GM12878 (cell line): ENCODE measurements around the gene AFF1. TPM values are rescaled to one million over a fixed set of nuclear protein-coding genes. Genes with fewer than 3 reads are reported as not detected.
A peak's percentile ranks its signal among the peaks of the same experiment; 100 is the strongest.

Source experiments
- ATAC-seq: fragments of 200-7000 bp; cut with Tn5 transposase; 3 replicates; pipeline ENCODE4 v1.9.1; 2020; ENCODE audit warnings: mild to moderate bottlenecking, moderate library complexity
- BruUV-seq: library from RNA; stranded (reverse); fragments of 400-500 nt; replicated peaks from 2 replicates; lab custom pipeline; 2021; lab: Mats Ljungman, UMichigan
- CTCF ChIA-PET: fragments of 300-600 bp; sonication (Branson Sonifier 250); formaldehyde crosslinking; extraction: SDS; loops from one replicate; lab custom pipeline; 2021; ENCODE audit warnings: inconsistent platforms; lab: Yijun Ruan, JAX
- POLR2A ChIA-PET: fragments of 350-600 bp; formaldehyde crosslinking; extraction: SDS; loops from one replicate; lab custom pipeline; 2021; ENCODE audit warnings: inconsistent platforms; lab: Charles Lee
- RAD21 ChIA-PET: fragments of 300-600 bp; sonication (Branson Sonifier 250); formaldehyde crosslinking; loops from one replicate; lab custom pipeline; 2023; ENCODE audit warnings: antibody characterized with exemption; ENCODE audit not compliant: unreplicated experiment; lab: Charles Lee
- SMC1A ChIA-PET: fragments of 300-600 bp; sonication (Branson Sonifier 250); formaldehyde crosslinking; loops from one replicate; lab custom pipeline; 2023; ENCODE audit not compliant: unreplicated experiment, uncharacterized antibody; lab: Charles Lee
- DNase-seq: peaks from one replicate; pipeline ENCODE4 v3.0.0-alpha.2; 2011; ENCODE audit warnings: low read depth, low spot score
- FAIRE-seq: peaks from 3 replicates; lab custom pipeline; 2011; peaks lifted over from hg19 to GRCh38; lab: Jason Lieb, UNC
- H2AFZ ChIP-seq: 2 replicates; pipeline ENCODE4 v1.6.0; 2011; ENCODE audit warnings: low read depth, low read length, control low read depth; ENCODE audit not compliant: control insufficient read depth
- H3K27ac ChIP-seq: 2 replicates; pipeline ENCODE4 v1.5.1; 2011; ENCODE audit warnings: control low read depth; ENCODE audit not compliant: control insufficient read depth, insufficient read depth
- H3K27me3 ChIP-seq, 2 experiments: replicated peaks in 1 of 2; 2 replicates each; pipeline versions ENCODE4 v1.6.0 to v1.6.1; 2011; ENCODE audit warnings: low read length in 1 of 2; ENCODE audit not compliant: control insufficient read depth in 2 of 2, insufficient read depth in 2 of 2
- H3K36me3 ChIP-seq, 2 experiments: 2 replicates each; pipeline ENCODE4 v1.5.1; 2011; ENCODE audit warnings: low read length in 1 of 2; ENCODE audit not compliant: control insufficient read depth in 2 of 2, insufficient read depth in 2 of 2
- H3K4me1 ChIP-seq: 2 replicates; pipeline ENCODE4 v1.6.1; 2011; ENCODE audit warnings: mild to moderate bottlenecking, low read length, moderate library complexity, mixed read lengths; ENCODE audit not compliant: control insufficient read depth, insufficient read depth
- H3K4me2 ChIP-seq: 2 replicates; pipeline ENCODE4 v1.6.0; 2011; ENCODE audit warnings: control low read depth; ENCODE audit not compliant: control insufficient read depth, insufficient read depth
- H3K4me3 ChIP-seq: fragments of 200-600 bp; sonication (generic); 2 replicates; pipeline ENCODE4 v1.5.1; 2016
- H3K79me2 ChIP-seq: 2 replicates; pipeline ENCODE4 v1.6.0; 2011; ENCODE audit warnings: low read length; ENCODE audit not compliant: control insufficient read depth, insufficient read depth
- H3K9ac ChIP-seq: 2 replicates; pipeline ENCODE4 v1.8.0; 2011; ENCODE audit warnings: low read length, control low read depth, mixed read lengths; ENCODE audit not compliant: control insufficient read depth, insufficient read depth
- H3K9me3 ChIP-seq: replicated peaks from 3 replicates; pipeline ENCODE4 v1.5.1; 2011; ENCODE audit warnings: mild to moderate bottlenecking, low read length; ENCODE audit not compliant: control insufficient read depth, insufficient read depth
- H4K20me1 ChIP-seq: 2 replicates; pipeline ENCODE4 v1.6.0; 2011; ENCODE audit not compliant: control insufficient read depth, insufficient read depth
- ATF7 ChIP-seq: fragments of 450-650 bp; IDR thresholded peaks from 2 replicates; pipeline ENCODE4 v1.6.1; 2016; ENCODE audit warnings: low read depth, mild to moderate bottlenecking
- CEBPB ChIP-seq, 2 experiments: fragments of 150-350 bp in 1 of 2; IDR thresholded peaks; 2 replicates each; pipeline ENCODE4 v1.6.1; 2012 to 2014; ENCODE audit warnings: low read depth in 2 of 2, low read length in 2 of 2, borderline replicate concordance in 1 of 2, inconsistent platforms in 1 of 2
- EGR1 ChIP-seq, 2 experiments: IDR thresholded peaks; 1 replicate in 1 of 2; 2 replicates in 1 of 2; pipeline ENCODE4 v1.6.1; 2011 to 2012; ENCODE audit warnings: low read depth in 2 of 2, low read length in 2 of 2, borderline replicate concordance in 1 of 2, mild to moderate bottlenecking in 1 of 2, moderate library complexity in 1 of 2
- ESRRA ChIP-seq: IDR thresholded peaks from 2 replicates; pipeline ENCODE4 v1.6.1; 2012; ENCODE audit warnings: mild to moderate bottlenecking, low read length, improper control_type of control experiment
- HDAC2 ChIP-seq: fragments of 200-600 bp; sonication (generic); IDR thresholded peaks from 2 replicates; pipeline ENCODE4 v1.6.1; 2017
- IRF4 ChIP-seq: IDR thresholded peaks from 2 replicates; pipeline ENCODE4 v1.6.1; 2011; ENCODE audit warnings: low read depth, low read length
- MAX ChIP-seq: IDR thresholded peaks from 2 replicates; pipeline ENCODE4 v1.6.1; 2012; ENCODE audit warnings: low read depth, low read length, improper control_type of control experiment
- MEF2A ChIP-seq: IDR thresholded peaks from 2 replicates; pipeline ENCODE4 v1.6.1; 2011; ENCODE audit warnings: low read depth, mild to moderate bottlenecking, low read length, moderate library complexity; ENCODE audit not compliant: insufficient read depth
- MEF2B ChIP-seq: fragments of 450-650 bp; IDR thresholded peaks from 2 replicates; pipeline ENCODE4 v1.6.1; 2018; ENCODE audit warnings: mild to moderate bottlenecking, moderate library complexity; ENCODE audit not compliant: partially characterized antibody, poor library complexity, severe bottlenecking
- MTA3 ChIP-seq: IDR thresholded peaks from 2 replicates; pipeline ENCODE4 v1.6.1; 2012; ENCODE audit warnings: low read length, inconsistent platforms, borderline replicate concordance
- NR2C2 ChIP-seq: IDR thresholded peaks from 2 replicates; pipeline ENCODE4 v1.6.1; 2011; ENCODE audit warnings: borderline replicate concordance, low read depth; ENCODE audit not compliant: control insufficient read depth, insufficient read length
- PBX3 ChIP-seq: IDR thresholded peaks from 2 replicates; pipeline ENCODE4 v1.6.1; 2011; ENCODE audit warnings: mild to moderate bottlenecking, low read depth, low read length, moderate library complexity; ENCODE audit not compliant: insufficient replicate concordance
- RB1 ChIP-seq: fragments of 450-650 bp; formaldehyde crosslinking; IDR thresholded peaks from 2 replicates; pipeline ENCODE4 v1.6.1; 2017; ENCODE audit warnings: mild to moderate bottlenecking, borderline replicate concordance
- RUNX3 ChIP-seq: IDR thresholded peaks from 2 replicates; pipeline ENCODE4 v1.6.1; 2012; ENCODE audit warnings: low read length, inconsistent platforms
- SKIL ChIP-seq: fragments of 450-650 bp; IDR thresholded peaks from 2 replicates; pipeline ENCODE4 v1.6.1; 2017; ENCODE audit warnings: mild to moderate bottlenecking, low read depth, inconsistent platforms; ENCODE audit not compliant: poor library complexity, severe bottlenecking
- TCF7 ChIP-seq: IDR thresholded peaks from 2 replicates; pipeline ENCODE4 v1.6.1; 2014; ENCODE audit warnings: antibody characterized with exemption, borderline replicate concordance
- WRNIP1 ChIP-seq: IDR thresholded peaks from 2 replicates; pipeline ENCODE4 v1.6.1; 2011; ENCODE audit warnings: low read depth, low read length, improper control_type of control experiment, borderline replicate concordance
- YBX1 ChIP-seq: fragments of 450-650 bp; IDR thresholded peaks from 2 replicates; pipeline ENCODE4 v1.6.1; 2016; ENCODE audit warnings: antibody characterized with exemption
- ZBED1 ChIP-seq: IDR thresholded peaks from 2 replicates; pipeline ENCODE4 v1.6.1; 2016; ENCODE audit warnings: borderline replicate concordance
- WGBS: methylation state at CpG from one replicate; pipeline ENCODE4 v1.1.6; 2016; ENCODE audit warnings: low lambda C conversion rate; ENCODE audit not compliant: insufficient replicate concordance, insufficient coverage; ENCODE audit errors: missing lambda C conversion rate; 5-methylcytosine and 5-hydroxymethylcytosine counted together
- in situ Hi-C: fragments of 300-500 bp; cut with MboI; formaldehyde crosslinking; loops from 9 replicates; pipeline ENCODE4 v1.14.3; 2018; ENCODE audit warnings: mixed read lengths
- intact Hi-C: fragments of 100-400 bp; cut with micrococcal nuclease; formaldehyde crosslinking; loops from one replicate; pipeline ENCODE4 v1.14.2; 2022; ENCODE audit not compliant: unreplicated experiment
- polyA plus RNA-seq, 11 experiments: library from polyadenylated mRNA; depleted of rRNA in 4 of 11; unstranded in 6 of 11; stranded (reverse) in 5 of 11; fragments of >200 nt; fragmentation: Nextera tagmentation in 4 of 11; fragmentation: Illumina TruSeq in 1 of 11; extraction: Ambion mirVana in 4 of 11; extraction: Trizol in 1 of 11; gene quantifications; 1 replicate in 1 of 11; 2 replicates in 10 of 11; pipeline versions ENCODE4 v1.2.1 to v1.2.3, GENCODE V29; 2011 to 2016; ENCODE audit warnings: inconsistent platforms in 2 of 11, missing spikeins in 2 of 11, low read depth in 1 of 11
- total RNA-seq, 4 experiments: library from RNA; depleted of rRNA in 3 of 4; stranded (reverse); fragments of >200 nt in 3 of 4; fragmentation: Illumina TruSeq in 1 of 4; extraction: Trizol in 1 of 4; gene quantifications; 2 replicates each; pipeline versions ENCODE4 v1.2.1 to v1.2.3, GENCODE V29; 2013 to 2021

AFF1 gene
- total and polyA plus RNA-seq, 10 of the 15 experiments (the other 5 are each of a cell fraction or from before 2014, with no cell fraction given): 3.5 to 56.1 (median 21.5) TPM

- intact Hi-C loops: no loop called here
- no peaks in the 10 kb centered on the region for H3K9me3 ChIP-seq
- H2AFZ ChIP-seq: no peak overlapping the region
- POLR2A ChIA-PET: interaction anchor here (0.6 to 5.2 kb wide), 15 partner anchors 13 to 208 kb away, joined by 3 to 49 read pairs (median 8); partner anchors contain the start of genes AFF1 and KLHL8
- FAIRE-seq: no peak
- TF ChIP-seq MAX (no peak), PBX3 (no peak), ZBED1 (no peak), MTA3 (no peak), ATF7 (no peak), NR2C2 (no peak), RB1 (no peak), EGR1 (IDR thresholded peaks at IDR 0.05; ENCODE audit: borderline replicate concordance in 1 of 2, low read depth in 2 of 2, low read length in 2 of 2) (no peak), MEF2B (peak; percentile 61), SKIL (no peak), HDAC2 (no peak), IRF4 (no peak), ESRRA (no peak), WRNIP1 (no peak), MEF2A (no peak), CEBPB (IDR thresholded peaks at IDR 0.05; ENCODE audit: borderline replicate concordance in 1 of 2, low read depth in 2 of 2, low read length in 2 of 2) (no peak), RUNX3 (peak; percentile 49; the same call in 1 of the 2 replicates), TCF7 (peak; percentile 83), YBX1 (no peak)
- H3K79me2 ChIP-seq: peaks cover 98% of the 10 kb centered on the region
- H3K27me3 ChIP-seq: no peaks in the 10 kb centered on the region
- H3K4me1 ChIP-seq: peaks cover 12% of the 10 kb centered on the region
- peak; percentile 44 for DNase-seq
- H3K9ac ChIP-seq: peak overlapping the region; percentile 15; the same call in 1 of the 2 replicates
- BruUV-seq: no TSS peak
- peak; percentile 54 for ATAC-seq
- peak overlapping the region; percentile 33 for H3K4me3 ChIP-seq
- SMC1A ChIA-PET: interaction anchor here (1.0 to 12.8 kb wide), 28 partner anchors 7 to 417 kb away, joined by 3 to 268 read pairs (median 6); partner anchors contain the start of gene AFF1
- 40% methylated on average over 4 of the region's 4 CpGs for WGBS
- no peaks in the 10 kb centered on the region for H3K36me3 ChIP-seq
- H3K4me2 ChIP-seq: peak overlapping the region; percentile 66
- RAD21 ChIA-PET: interaction anchor here (0.7 to 11.5 kb wide), 18 partner anchors 12 to 90 kb away, joined by 3 to 267 read pairs (median 6); partner anchors contain the start of gene AFF1
- in situ Hi-C loops: no loop called here
- H3K27ac ChIP-seq: peak overlapping the region; percentile 38
- no peaks in the 10 kb centered on the region for H4K20me1 ChIP-seq
- CTCF ChIA-PET: interaction anchor here (0.8 to 10.2 kb wide), 11 partner anchors 20 to 89 kb away, joined by 3 to 70 read pairs (median 4); partner anchors contain the start of gene AFF1
Measured at GRCh38 chr4:87012265-87012953, 77.6 kb downstream of the AFF1 start.
